ENCODE measurements around the gene ZP4. TPM values are rescaled to one million over a fixed set of nuclear protein-coding genes. Genes with fewer than 3 reads are reported as not detected.

Gene ZP4
- total RNA-seq, 4 donors from 2014 or later: not detected

DNA sequence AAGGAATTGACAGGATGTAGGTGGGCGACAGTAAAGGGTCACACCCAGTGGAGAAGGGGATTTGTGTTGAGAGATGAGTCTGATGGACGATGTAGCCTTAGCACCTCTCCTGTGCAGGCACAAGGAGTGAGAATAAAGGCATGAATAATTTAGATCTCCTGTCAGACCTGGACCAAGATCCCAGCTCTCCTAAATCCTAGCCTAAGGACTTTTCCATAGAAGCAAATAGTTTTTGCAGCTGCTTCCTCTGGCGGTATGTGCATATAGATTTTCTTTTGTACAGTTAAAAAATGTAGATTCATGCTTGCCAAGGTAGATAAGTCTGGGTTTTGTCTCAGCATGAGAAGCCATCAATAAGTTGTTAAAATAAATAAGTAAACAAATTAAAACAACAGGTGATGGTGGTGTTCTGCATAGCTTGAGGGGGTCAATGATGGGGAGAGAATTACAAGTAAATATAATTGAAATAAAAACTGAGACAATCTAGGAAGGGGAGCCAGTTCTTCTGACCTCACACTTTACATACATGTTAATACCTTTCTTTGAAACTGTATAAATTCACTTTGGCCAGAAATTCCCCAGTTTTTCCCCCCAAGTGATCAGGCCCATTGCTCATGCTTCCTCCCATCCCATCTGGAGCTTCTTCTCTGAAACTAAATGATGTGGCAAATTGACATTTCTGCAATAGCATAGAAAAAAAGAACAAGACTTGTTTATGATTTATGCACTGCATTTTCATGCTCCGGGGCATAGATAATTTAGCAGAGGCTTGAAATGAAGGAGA, 12.4 kb upstream of the ZP4 start:
- Histone ChIP-seq H3K27me3 (no peaks in the 10 kb centered on the region), H3K4me1 (no peaks in the 10 kb centered on the region), H3K36me3 (no peaks in the 10 kb centered on the region), H3K4me3 (no peak overlapping the region), H3K27ac (no peak overlapping the region), H3K9me3 (no peaks in the 10 kb centered on the region)
- no peak for TF ChIP-seq POLR2A (IDR thresholded peaks at IDR 0.05)
- TF ChIP-seq, protein P1, sequence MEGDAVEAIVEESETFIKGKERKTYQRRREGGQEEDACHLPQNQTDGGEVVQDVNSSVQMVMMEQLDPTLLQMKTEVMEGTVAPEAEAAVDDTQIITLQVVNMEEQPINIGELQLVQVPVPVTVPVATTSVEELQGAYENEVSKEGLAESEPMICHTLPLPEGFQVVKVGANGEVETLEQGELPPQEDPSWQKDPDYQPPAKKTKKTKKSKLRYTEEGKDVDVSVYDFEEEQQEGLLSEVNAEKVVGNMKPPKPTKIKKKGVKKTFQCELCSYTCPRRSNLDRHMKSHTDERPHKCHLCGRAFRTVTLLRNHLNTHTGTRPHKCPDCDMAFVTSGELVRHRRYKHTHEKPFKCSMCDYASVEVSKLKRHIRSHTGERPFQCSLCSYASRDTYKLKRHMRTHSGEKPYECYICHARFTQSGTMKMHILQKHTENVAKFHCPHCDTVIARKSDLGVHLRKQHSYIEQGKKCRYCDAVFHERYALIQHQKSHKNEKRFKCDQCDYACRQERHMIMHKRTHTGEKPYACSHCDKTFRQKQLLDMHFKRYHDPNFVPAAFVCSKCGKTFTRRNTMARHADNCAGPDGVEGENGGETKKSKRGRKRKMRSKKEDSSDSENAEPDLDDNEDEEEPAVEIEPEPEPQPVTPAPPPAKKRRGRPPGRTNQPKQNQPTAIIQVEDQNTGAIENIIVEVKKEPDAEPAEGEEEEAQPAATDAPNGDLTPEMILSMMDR (IDR thresholded peaks at IDR 0.05): no peak
- 24 to 49% methylated on average over 4 of the region's 4 CpGs for whole genome bisulfite sequencing, 2 donors
- intact Hi-C loops (cut with DNase I): no loop called here
- no peak for DNase-seq

DNA sequence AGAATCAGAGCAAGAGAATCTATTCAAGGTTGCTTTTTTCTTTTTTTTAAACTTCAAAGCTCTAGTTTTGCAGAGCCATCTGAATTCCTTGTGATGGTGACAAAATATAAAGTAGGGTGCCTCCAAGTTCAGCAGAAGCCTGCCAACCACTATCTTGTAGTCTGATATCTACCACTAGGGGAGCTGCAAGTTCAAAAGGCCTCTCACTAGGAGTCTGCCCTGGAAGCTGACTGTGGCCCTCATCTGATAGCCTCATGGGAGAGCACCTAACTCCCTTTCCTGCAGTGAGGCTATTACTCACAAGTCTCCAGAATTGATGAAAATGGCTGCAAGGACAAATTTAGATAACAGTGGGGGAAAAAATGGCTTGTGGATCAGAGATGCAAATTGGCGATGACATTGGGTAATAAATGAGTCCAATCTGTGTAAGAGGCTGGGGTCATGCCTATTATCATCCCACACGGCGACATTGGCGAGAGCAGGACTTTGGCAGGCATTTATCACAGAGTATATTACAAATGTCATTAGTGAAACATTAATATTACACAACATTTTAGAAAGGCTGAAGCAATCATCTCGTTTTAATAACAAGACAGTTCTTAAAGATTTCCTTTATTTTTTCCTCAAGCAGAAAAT, 10.7 kb upstream of the ZP4 start:
- no peak overlapping the region for H3K4me3 ChIP-seq
- intact Hi-C loops (cut with DNase I): no loop called here
- H3K9me3 ChIP-seq: no peaks in the 10 kb centered on the region
- no peaks in the 10 kb centered on the region for H3K4me1 ChIP-seq
- H3K36me3 ChIP-seq: no peaks in the 10 kb centered on the region
- no peak overlapping the region for H3K27ac ChIP-seq
- WGBS, 2 donors: 50 to 56% methylated on average over 5 of the region's 5 CpGs
- no peak for DNase-seq
- no peak for TF ChIP-seq POLR2A (IDR thresholded peaks at IDR 0.05)
- TF ChIP-seq, protein P1 (IDR thresholded peaks at IDR 0.05): peak in 5 of 6 experiments; percentile 18 to 57 (median 31)
- H3K27me3 ChIP-seq: no peaks in the 10 kb centered on the region

DNA sequence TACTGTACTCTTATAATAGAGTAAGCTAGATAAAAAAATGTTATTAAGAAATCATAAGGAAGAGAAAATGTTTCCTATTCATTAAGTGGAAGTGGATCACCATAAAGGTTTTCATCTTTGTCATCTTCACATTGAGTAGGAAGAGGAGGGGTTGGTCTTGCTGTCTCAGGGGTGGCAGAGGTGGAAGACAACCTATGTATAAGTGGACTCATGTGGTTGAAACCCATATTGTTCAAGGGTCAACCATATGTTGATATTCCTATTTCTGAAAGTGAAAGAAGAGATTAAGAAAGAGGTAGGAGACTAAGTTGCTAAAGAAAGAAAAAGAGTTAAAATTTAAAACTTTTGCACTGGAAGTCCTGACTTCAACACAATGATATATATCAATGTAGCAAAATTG, 4.9 kb upstream of the ZP4 start:
- no peak for TF ChIP-seq POLR2A (IDR thresholded peaks at IDR 0.05)
- TF ChIP-seq, protein P1 (IDR thresholded peaks at IDR 0.05): no peak
- Histone ChIP-seq H3K4me1 (no peaks in the 10 kb centered on the region), H3K27ac (no peak overlapping the region), H3K9me3 (no peaks in the 10 kb centered on the region), H3K4me3 (no peak overlapping the region), H3K36me3 (no peaks in the 10 kb centered on the region), H3K27me3 (no peaks in the 10 kb centered on the region)
- intact Hi-C loops (cut with DNase I): no loop called here
- no peak for DNase-seq

DNA sequence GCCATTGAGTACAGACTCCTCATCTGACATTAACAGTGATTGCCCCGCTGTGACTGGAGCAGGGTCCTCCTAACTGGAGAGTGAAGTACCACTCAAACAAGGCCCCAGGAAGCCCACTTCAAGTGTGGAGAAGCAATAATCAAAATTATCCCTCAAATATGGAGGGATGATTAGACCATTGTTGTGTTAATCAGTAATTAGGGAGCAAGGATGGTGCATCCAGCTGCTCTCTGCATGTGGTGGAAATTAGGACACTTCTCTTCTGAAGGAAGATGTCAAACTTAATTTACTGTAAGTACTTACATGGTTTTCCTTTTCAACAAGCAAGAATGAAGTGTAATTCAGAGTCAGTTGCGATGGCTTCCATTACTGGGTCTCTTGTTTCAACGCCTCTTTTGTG, 3.4 kb upstream of the ZP4 start:
- Histone ChIP-seq H3K4me1 (no peaks in the 10 kb centered on the region), H3K4me3 (no peak overlapping the region), H3K9me3 (no peaks in the 10 kb centered on the region), H3K36me3 (no peaks in the 10 kb centered on the region), H3K27ac (no peak overlapping the region), H3K27me3 (no peaks in the 10 kb centered on the region)
- intact Hi-C loops (cut with DNase I): no loop called here
- DNase-seq: no peak
- no peak for TF ChIP-seq POLR2A (IDR thresholded peaks at IDR 0.05)
- TF ChIP-seq, protein P1 (IDR thresholded peaks at IDR 0.05): no peak
- 85 to 86% methylated on average over 3 of the region's 3 CpGs for WGBS, 2 donors

DNA sequence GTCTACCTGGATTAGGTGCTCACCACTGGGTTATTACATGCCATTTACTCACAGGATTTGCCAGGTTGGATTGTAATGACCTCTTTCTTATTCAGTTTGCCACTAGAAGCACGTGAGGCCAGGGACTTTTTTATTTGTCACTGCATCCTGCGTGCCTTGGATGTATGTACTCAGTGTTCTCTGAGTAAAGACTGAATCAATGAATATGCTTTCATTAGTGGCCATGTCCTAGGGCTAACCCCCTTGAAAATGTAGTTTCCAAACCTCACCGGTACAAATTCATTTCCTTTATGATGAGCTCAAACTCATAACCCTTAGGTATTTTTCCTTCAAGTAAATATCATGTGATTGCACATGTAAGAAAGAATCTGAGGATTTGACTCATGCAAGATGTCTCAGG, 1.3 kb upstream of the ZP4 start:
- H3K4me1 ChIP-seq: no peaks in the 10 kb centered on the region
- no peak overlapping the region for H3K27ac ChIP-seq
- 55 to 69% methylated on average over 3 of the region's 3 CpGs for WGBS, 2 donors
- no peak for DNase-seq
- TF ChIP-seq, protein P1 (IDR thresholded peaks at IDR 0.05): no peak
- TF ChIP-seq POLR2A (IDR thresholded peaks at IDR 0.05): no peak
- H3K27me3 ChIP-seq: no peaks in the 10 kb centered on the region
- intact Hi-C loops (cut with DNase I): no loop called here
- H3K4me3 ChIP-seq: no peak overlapping the region
- H3K36me3 ChIP-seq: no peaks in the 10 kb centered on the region
- no peaks in the 10 kb centered on the region for H3K9me3 ChIP-seq
